Hematopoietic multipotent progenitor cell treated with erythropoietin and hydrocortisone succinate and interleukin-3 and kit ligand, for 17 days (in vitro differentiated cells): ENCODE results near the gene FOXA2.

ENCODE experiments used
- DNase-seq: peaks from one replicate; pipeline ENCODE4 v3.0.0-alpha.2; 2015; ENCODE audit warnings: low spot score

The FOXA2 gene

GRCh38 chr20:22583773-22584521 is 425 bp downstream of the FOXA2 start:
- no peak for DNase-seq

- DNase-seq = no peak
Observed at GRCh38 chr20:22582964-22583772, 1.2 kb downstream of the FOXA2 start.

- DNase-seq = no peak
Observed at GRCh38 chr20:22582386-22582963, 1.9 kb downstream of the FOXA2 start.

GRCh38 chr20:22581437-22582385 is 2.7 kb downstream of the FOXA2 start:
- DNase-seq = no peak

GRCh38 chr20:22579711-22580697 is 4.4 kb downstream of the FOXA2 start:
- no peak for DNase-seq

- DNase-seq = no peak
Observed at GRCh38 chr20:22579119-22579427, 5.3 kb downstream of the FOXA2 start.

GRCh38 chr20:22578221-22579118 is 5.9 kb downstream of the FOXA2 start:
- DNase-seq = no peak

- no peak for DNase-seq
Observed at GRCh38 chr20:22577515-22578220, 6.7 kb downstream of the FOXA2 start.

GRCh38 chr20:22576733-22577514 is 7.4 kb downstream of the FOXA2 start:
- no peak for DNase-seq

GRCh38 chr20:22576273-22576672 is 8.1 kb downstream of the FOXA2 start:
- no peak for DNase-seq

GRCh38 chr20:22575737-22576136 is 8.6 kb downstream of the FOXA2 start:
- DNase-seq = no peak

- DNase-seq = no peak
Observed at GRCh38 chr20:22575087-22575721, 9.2 kb downstream of the FOXA2 start.

GRCh38 chr20:22574545-22575086 is 9.8 kb downstream of the FOXA2 start:
- DNase-seq = no peak

GRCh38 chr20:22572491-22572890 is 11.9 kb downstream of the FOXA2 start:
- no peak for DNase-seq

GRCh38 chr20:22572023-22572422 is 12.3 kb downstream of the FOXA2 start:
- DNase-seq = no peak

- DNase-seq = no peak
Observed at GRCh38 chr20:22569353-22569752, 15.0 kb downstream of the FOXA2 start.

- DNase-seq = no peak
Observed at GRCh38 chr20:22568872-22569344, 15.5 kb downstream of the FOXA2 start.
